ENCODE measurements around the gene GPM6B.
A peak's percentile ranks its signal among the peaks of the same experiment; 100 is the strongest.
"Not testable (repeated sequence)": the region's sequence is repeated elsewhere in the genome, so short reads cannot be mapped to it uniquely, and the experiment has no call there.

The GPM6B gene

DNA sequence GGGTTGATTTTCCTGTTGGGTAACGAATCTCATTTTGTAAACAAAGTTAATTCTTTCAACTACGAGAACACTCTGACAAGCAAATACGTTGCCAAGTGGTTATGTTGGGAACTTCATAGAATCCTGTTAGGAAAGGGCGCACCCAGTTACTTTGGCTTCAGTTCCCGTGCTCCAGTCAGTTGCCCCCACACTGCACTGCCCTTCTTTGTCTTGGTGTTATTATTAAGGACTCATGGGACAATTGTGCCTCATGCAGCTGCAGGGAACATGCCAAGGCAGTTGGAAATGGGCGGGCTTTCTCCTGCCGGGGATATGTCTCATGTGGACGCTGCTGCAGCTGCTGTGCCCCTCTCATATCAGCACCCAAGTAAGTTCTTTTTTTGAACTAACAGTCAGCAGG, 53.4 kb downstream of the GPM6B start:
- DNase-seq, result no peak

GRCh38 chrX:13761606-13762414, 55.1 kb downstream of the GPM6B start:
- DNase-seq, result no peak

DNA sequence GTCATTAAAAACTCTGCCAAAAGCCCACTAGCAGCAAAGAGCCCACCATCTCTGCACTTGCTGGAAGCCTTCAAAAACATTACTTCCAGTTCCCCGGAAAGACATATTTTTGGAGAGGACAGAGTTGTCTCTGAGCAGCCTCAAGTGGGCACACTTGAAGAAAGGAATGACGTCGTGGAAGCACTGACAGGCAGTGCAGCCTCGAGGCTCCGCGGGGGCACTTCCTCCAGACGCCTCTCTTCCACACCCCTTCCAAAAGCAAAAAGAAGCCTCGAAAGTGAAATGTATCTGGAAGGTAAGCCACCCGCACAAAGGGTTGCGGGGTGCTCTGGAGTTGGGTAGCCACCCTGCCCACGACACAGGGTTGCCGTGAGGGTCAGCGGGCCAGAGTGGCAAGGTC, 56.5 kb downstream of the GPM6B start:
- no peak for DNase-seq

DNA sequence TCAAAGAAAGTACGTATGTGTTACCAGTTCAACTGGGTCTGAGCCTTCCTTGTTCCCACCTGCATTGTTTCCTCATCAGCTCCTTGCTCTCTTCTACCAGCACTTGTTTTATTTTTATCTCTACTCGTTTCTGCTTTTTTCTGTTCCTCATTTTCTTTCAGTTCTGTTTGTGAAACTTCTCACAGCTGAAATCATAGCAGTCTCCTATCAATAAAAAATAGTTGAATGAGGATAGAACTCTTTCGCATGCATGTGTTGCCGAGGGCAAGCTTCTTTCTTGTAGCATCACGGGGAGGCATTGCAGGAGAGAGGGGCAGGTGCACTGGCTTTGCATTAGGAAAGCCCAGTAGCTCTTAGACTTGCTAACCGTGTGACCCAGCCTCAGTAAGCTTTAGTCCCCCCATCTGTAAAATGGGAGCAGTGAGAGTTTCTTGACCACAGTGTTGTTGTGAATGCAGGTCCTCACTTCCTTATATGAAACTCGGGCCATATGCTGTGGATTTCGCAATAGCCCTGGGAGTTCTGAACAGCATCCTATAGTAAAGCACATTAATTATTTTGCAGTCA, 57.7 kb downstream of the GPM6B start:
- no peak for DNase-seq

- DNase-seq, result no peak
These were observed 60.5 kb downstream of the GPM6B start for GRCh38 chrX:13756381-13756780.

DNA sequence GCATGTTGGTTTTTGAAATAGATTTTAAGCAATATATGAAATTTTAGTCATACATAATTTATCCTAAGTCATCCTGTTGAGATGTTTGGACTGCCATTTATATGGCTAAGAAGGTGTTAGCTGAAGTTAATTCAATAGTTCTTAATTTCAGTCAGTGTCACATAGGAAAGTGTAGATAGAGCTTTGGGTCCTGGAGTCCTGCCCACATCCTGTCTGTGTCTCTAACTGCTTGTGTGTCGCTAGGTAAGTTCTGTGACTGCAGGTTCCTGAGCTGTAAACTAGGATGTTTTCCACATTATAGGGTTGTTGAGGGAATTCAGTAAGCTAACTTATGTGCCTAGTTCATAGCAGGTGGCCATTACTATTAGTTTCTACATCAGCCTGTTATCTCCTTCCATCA, 61.6 kb downstream of the GPM6B start:
- DNase-seq, result no peak

- DNase-seq, result no peak
These were observed 62.1 kb downstream of the GPM6B start for GRCh38 chrX:13754765-13755164.

DNA sequence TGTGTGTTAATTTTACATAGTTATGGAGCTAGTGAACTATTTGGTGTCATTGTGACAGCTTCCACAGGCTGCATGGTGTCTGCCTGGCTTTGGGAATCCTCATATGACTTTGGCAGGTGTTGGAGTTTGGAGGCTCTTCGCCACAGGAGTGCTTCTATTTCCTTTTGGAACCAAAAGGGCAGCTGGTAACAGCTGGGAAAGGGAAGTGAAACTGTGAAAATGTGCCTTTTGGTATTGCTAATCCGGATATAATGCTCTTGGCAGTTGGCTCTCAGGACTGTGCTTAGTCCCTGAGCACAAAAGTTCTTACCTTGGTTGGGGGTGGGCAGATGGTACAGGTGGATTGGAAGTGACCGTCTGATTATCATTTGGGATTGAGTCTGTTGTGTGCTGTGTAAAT, 64.2 kb downstream of the GPM6B start:
- no peak for DNase-seq

- DNase-seq, result no peak
These were observed 64.8 kb downstream of the GPM6B start for GRCh38 chrX:13752141-13752540.

DNA sequence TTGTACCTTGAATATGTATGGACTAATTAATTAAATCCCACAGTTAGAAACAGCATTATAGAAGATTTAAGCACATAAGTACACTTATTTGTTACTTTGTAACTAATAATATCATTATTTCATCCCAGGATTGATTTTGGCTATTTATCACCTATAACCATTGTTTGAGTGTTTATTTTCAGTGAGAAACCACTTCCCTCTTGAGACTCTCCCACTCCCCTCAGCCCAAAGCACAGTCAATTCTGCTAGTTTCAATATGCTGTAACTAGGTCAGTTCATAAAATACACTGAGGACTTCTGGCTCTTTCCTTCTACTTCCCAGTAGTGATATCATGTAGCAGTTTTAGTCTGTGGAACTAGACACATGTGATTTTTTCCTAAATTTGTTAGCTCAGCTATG, 66.1 kb downstream of the GPM6B start:
- no peak for DNase-seq

- no peak for DNase-seq
These were observed 66.7 kb downstream of the GPM6B start for GRCh38 chrX:13750204-13750603.

GRCh38 chrX:13748486-13748885, 68.4 kb downstream of the GPM6B start:
- no peak for DNase-seq

DNA sequence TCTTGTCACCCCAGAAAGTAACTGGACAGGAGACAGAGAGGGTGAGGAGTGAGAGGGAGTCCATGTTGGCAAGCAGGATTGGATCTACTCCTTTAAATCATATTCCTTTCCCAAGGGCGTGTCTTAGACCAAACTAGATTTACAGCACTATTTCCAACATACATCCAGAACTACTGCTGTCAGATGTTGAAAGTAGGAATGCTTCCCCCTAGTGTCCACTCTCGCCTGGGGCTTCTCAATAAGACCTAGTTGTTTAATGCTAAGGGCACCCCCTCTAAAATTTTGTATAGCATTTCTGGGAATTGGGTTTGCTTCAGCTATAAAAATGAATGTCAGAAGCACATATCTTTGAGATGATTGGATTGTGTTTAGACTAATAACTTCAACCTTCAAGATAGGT, 69.1 kb downstream of the GPM6B start:
- no peak for DNase-seq

DNA sequence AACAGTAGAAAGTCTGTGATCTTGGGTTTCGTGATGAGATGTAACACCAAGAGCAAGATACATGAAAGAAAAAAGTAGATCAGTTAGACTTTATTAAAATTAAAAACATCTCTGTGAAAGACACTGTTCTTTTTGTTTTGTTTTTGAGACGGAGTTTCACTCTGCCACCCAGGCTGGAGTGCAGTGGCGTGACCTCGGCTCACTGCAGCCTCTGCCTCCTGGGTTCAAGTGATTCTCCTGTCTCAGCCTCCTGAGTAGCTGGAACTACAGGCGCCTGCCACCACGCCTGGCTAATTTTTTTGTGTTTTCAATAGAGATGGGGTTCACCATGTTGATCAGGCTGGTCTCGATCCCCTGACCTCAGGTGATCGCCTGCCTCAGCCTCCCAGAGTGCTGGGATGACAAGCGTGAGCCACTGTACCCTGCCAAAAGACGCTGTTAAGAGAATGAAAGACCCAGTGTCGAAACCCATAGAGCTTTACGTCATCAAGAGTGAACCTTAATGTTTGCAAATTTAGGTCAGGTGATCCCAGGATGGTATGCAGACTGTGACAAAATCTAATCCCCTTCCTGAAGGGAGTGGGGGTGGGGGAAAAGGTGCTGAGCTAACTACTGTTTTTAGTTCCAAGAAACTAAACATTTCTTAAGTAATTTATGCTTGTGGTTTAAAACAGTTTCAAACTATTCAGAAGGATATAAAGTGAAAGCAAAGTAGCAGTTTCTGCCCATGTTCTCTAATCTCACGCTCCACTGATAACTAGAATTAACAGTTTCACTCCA, 74.3 kb downstream of the GPM6B start:
- no peak for DNase-seq

DNA sequence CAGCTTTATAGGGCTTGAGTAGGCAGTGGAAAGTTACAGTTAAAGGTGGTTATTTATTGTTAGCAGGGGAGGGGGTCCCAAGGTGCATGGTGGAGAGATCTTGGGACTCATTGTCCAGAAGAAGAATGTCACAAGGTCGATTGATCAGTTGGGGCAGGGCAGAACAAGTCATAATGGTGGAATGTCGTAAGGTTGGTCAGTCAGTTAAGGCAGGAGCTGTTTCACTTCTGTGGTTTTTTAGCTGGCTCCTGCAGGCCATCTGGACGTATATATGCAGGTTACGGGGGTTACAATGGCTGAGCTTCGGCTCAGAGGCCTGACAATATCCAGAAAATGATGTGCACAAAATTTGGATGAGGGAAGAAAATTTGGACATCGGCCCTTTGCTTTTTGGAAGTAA, 75.2 kb downstream of the GPM6B start:
- DNase-seq, result no peak

DNA sequence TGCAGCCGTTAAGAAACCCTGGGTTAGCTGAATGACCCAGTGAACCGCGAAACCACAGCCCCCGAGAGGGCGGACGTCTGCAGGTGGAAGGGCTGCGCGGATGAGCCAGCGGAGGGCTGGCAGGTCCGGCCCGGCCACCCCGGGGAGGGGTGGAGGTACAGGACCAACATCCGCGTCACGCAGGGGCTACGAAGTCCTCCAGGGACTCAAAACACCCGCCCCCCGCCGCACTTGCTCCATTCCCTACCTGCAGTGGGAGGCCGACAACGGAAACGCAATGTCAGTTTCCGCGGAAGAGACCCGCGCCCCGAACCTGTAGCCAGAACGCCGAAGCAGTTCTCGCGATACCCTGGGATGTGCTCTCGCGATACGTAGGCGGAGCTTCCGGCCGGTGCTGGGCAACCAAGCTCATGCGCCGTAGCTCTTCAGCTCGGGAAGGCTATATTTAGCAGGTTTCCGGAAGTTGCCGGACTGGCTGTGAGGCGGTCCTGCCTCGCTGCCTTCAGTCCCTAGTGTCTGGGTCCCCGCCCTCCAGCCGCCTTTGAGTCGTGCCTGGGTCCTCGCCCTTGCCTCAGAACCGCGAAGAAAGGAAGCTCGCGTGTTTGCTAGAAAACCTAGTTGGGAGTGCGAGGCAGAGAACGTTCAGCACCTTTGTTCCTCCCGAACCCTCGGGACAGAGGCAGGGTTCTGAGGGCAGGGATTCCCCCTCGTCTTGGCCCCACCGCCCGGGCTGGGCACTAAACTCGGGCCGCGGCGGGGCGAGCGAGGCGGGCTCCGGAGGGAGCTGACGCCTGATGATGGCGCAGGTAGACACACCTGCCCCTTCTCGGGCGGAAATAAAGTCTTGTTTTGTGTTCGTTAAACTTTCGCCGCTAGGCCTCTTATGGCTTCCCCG, 82.4 kb downstream of the GPM6B start, which contains the start of the genes OFD1 and TRAPPC2:
OFD1 (plus strand) TSS at position 471 of the 895 bp plus-strand sequence; CDS start at position 795, 324 bp downstream.
TRAPPC2 (minus strand) TSS at position 343 of the 895 bp plus-strand sequence. CDS start 14,657 bp downstream, outside the sequence.
- peak; percentile 82 for DNase-seq

GRCh38 chrX:13733506-13733905, 83.4 kb downstream of the GPM6B start:
- DNase-seq, result no peak

- DNase-seq, result no peak
These were observed 84.4 kb downstream of the GPM6B start for GRCh38 chrX:13732246-13733067.

GRCh38 chrX:13730523-13730922, 86.4 kb downstream of the GPM6B start:
- DNase-seq, result not testable (repeated sequence)

GRCh38 chrX:13726583-13726982, 90.3 kb downstream of the GPM6B start:
- DNase-seq, result not testable (repeated sequence)

DNA sequence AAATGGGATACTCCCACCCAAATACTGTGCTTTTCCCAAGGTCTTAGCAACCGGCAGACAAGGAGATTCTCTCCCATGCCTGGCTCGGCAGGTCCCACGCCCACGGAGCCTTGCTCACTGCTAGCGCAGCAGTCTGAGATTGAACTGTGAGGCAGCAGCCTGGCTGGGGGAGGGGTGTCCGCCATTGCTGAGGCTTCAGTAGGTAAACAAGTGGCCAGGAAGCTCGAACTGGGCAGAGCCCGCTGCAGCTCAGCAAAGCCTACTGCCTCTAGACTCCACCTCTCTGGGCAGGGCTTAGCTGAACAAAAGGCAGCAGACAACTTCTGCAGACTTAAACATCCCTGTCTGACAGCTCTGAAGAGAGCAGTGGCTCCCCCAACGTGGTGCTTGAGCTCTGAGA, 92.0 kb downstream of the GPM6B start:
- DNase-seq, result not testable (repeated sequence)
